DND-41 (cell line): ENCODE measurements around the gene CSF3R.

Source experiments
- CTCF ChIP-seq: IDR thresholded peaks from 2 replicates; pipeline ENCODE4 v1.5.1; 2012; ENCODE audit warnings: borderline replicate concordance, low read length, moderate library complexity, mild to moderate bottlenecking; ENCODE audit not compliant: poor library complexity, severe bottlenecking; ENCODE audit errors: extremely low read depth
- EZH2 ChIP-seq: IDR thresholded peaks from 3 replicates; pipeline ENCODE4 v1.6.1; 2012; ENCODE audit warnings: borderline replicate concordance, low read depth, mild to moderate bottlenecking, moderate library complexity, low read length, inconsistent platforms; ENCODE audit not compliant: severe bottlenecking

DNA sequence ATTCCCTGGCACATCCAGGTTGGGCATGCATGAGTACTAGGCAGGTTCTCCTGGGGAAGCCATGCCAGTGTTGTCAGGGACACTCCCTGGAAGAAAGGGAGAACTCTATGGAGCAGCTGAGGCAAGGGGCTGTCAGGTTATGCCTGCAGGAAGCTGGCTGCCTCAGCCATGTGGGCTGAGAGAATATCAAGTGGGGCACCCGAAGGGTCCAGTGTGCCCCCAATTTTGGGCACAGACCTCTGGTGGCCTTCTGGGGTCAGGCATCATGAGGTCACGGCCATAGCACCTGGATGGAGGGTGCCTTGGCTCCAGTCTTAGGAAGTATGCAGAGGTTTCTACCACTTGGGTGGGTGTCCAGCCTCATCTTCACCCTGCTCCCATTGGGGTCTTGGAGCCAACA is 2.6 kb downstream of the CSF3R start:
- no peak for TF ChIP-seq CTCF
- no peak for TF ChIP-seq EZH2
